ENCODE results near the gene KIFC1. TPM values are rescaled to one million over a fixed set of nuclear protein-coding genes. Genes with fewer than 3 reads are reported as not detected.
A peak's percentile ranks its signal among the peaks of the same experiment; 100 is the strongest.

KIFC1 gene
- total RNA-seq, 1 experiment from 2014 or later: 140 TPM

GRCh38 chr6:33417903-33418689 is 26.5 kb downstream of the KIFC1 start, which contains the start of gene CUTA:
Gene CUTA (minus strand): TSS chr6:33418107. CDS start chr6:33418000, 107 bp downstream.
- DNase-seq: peak; percentile 100
- Mint-ChIP-seq H3K36me3 (ENCODE audit: insufficient read depth, unreplicated experiment) (peaks cover 52% of the 10 kb centered on the region), H3K9me3 (ENCODE audit: low read depth, unreplicated experiment) (no peaks in the 10 kb centered on the region), H3K4me1 (ENCODE audit: low read depth, unreplicated experiment) (peaks cover 25% of the 10 kb centered on the region), H3K4me3 (ENCODE audit: low read depth, unreplicated experiment) (peak within 1 kb of the TSS; percentile 90), H3K27me3 (ENCODE audit: unreplicated experiment) (peaks cover 32% of the 10 kb centered on the region), H3K27ac (ENCODE audit: unreplicated experiment) (peak within 1 kb of the TSS; percentile 98)
- TF ChIP-seq, protein P1, sequence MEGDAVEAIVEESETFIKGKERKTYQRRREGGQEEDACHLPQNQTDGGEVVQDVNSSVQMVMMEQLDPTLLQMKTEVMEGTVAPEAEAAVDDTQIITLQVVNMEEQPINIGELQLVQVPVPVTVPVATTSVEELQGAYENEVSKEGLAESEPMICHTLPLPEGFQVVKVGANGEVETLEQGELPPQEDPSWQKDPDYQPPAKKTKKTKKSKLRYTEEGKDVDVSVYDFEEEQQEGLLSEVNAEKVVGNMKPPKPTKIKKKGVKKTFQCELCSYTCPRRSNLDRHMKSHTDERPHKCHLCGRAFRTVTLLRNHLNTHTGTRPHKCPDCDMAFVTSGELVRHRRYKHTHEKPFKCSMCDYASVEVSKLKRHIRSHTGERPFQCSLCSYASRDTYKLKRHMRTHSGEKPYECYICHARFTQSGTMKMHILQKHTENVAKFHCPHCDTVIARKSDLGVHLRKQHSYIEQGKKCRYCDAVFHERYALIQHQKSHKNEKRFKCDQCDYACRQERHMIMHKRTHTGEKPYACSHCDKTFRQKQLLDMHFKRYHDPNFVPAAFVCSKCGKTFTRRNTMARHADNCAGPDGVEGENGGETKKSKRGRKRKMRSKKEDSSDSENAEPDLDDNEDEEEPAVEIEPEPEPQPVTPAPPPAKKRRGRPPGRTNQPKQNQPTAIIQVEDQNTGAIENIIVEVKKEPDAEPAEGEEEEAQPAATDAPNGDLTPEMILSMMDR (IDR thresholded peaks at IDR 0.05; ENCODE audit: unreplicated experiment): peak; percentile 67
- CTCF ChIA-PET: interaction anchor here (0.6 to 1.6 kb wide), 4 partner anchors 21 to 415 kb away, joined by 3 to 4 read pairs (median 4); partner anchors contain the start of gene BAK1
- BruUV-seq (replicated peaks): TSS peak; percentile 59
- intact Hi-C loops (cut with micrococcal nuclease; ENCODE audit: unreplicated experiment): no loop called here

DNA sequence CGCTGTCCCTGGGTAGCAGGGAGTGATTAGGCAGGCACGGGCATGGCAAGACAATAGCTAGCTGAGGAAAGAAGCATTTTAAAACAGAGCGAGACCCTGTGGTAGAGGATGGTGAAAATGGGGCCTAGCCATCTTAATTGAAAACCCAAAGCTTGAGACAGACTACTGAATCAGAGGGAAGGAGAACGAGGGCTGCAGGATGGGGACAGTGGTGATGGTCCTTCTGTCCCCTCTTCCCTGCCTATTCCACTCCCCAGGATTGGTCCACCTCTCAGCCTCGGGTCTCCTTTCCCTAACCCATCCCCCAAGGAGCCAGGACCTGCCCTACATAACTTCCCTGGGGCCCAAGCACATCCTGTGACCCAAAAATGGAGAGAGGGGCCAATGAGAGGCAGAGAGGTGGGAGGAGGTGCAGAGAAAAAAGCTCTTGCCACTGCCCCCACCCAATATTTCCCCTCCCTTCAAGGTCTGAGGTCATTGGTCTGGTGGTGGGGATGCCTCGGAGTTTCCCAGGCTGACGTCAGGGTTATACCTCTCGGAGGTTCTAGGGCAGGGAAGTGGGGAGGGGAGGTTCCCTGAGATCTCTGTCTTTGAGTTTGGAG is 27.2 kb downstream of the KIFC1 start:
- Mint-ChIP-seq H3K4me3 (ENCODE audit: low read depth, unreplicated experiment) (peak overlapping the region; percentile 90), H3K36me3 (ENCODE audit: insufficient read depth, unreplicated experiment) (peaks cover 46% of the 10 kb centered on the region), H3K27me3 (ENCODE audit: unreplicated experiment) (peaks cover 39% of the 10 kb centered on the region), H3K9me3 (ENCODE audit: low read depth, unreplicated experiment) (no peaks in the 10 kb centered on the region), H3K27ac (ENCODE audit: unreplicated experiment) (peak overlapping the region; percentile 98), H3K4me1 (ENCODE audit: low read depth, unreplicated experiment) (peaks cover 27% of the 10 kb centered on the region)
- TF ChIP-seq, protein P1 (IDR thresholded peaks at IDR 0.05; ENCODE audit: unreplicated experiment): peak; percentile 3
- no peak for DNase-seq
- BruUV-seq (replicated peaks): no TSS peak
- intact Hi-C loops (cut with micrococcal nuclease; ENCODE audit: unreplicated experiment): no loop called here
- CTCF ChIA-PET: interaction anchor here (0.6 to 1.6 kb wide), 4 partner anchors 21 to 416 kb away, joined by 3 to 4 read pairs (median 4); partner anchors contain the start of gene BAK1

DNA sequence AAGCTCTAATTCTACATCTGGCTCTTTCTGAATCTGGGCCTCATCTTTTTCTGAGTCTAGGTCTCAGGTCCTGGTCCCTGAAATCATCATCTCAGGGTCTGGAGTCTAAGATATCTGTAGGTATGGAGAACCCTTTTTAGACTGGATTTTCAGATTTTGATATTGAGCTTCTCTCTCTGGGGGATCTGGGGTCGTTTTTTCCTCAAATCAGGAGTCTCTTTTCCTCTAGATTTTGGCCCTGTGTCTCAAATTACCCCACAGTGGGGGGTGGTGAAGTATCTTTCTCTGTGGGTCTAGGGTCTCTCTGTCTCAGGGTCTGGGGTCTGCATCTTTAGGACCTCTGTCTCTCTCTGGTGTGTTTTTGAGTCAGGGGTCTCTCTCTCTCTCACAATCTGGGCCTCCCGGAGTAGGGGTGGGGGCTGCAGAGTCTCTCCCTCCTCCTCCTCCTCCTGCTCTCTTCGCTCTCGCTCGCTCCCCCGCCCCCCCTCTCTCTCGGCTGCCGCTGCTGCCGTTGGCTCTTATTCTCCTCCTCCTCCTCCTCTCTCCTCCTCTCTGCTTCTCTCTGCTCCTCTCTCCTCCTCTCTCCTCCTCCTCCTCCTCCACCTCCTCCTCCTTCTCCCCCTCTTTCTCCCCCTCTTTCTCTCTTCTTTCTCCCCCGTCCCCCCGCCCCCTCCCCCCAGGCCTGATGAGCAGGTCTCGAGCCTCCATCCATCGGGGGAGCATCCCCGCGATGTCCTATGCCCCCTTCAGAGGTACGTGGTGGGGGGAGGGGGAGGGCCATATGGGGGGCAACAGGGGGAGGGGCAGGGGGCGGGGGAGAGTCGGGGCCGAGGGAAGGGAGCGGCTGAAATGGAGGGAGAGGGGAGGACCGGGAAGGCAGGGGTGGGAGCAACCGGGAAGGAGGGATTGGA is 28.2 kb downstream of the KIFC1 start, which contains the start of gene SYNGAP1:
Gene SYNGAP1 (plus strand): TSS at position 486 of the 911 bp plus-strand sequence. CDS start 200 bp downstream, at position 686.
- peaks cover 39% of the 10 kb centered on the region for H3K27me3 Mint-ChIP-seq (ENCODE audit: unreplicated experiment)
- H3K4me1 Mint-ChIP-seq (ENCODE audit: low read depth, unreplicated experiment): peaks cover 38% of the 10 kb centered on the region
- TF ChIP-seq, protein P1 (IDR thresholded peaks at IDR 0.05; ENCODE audit: unreplicated experiment): no peak
- H3K9me3 Mint-ChIP-seq (ENCODE audit: low read depth, unreplicated experiment): no peaks in the 10 kb centered on the region
- DNase-seq: no peak
- no TSS peak for BruUV-seq (replicated peaks)
- no peak within 1 kb of the TSS for H3K4me3 Mint-ChIP-seq (ENCODE audit: low read depth, unreplicated experiment)
- peaks cover 44% of the 10 kb centered on the region for H3K36me3 Mint-ChIP-seq (ENCODE audit: insufficient read depth, unreplicated experiment)
- CTCF ChIA-PET: interaction anchor here (0.7 kb wide), 1 partner anchor 307 kb away, joined by 4 read pairs; no protein-coding TSS in a partner anchor
- peak within 1 kb of the TSS; percentile 30 for H3K27ac Mint-ChIP-seq (ENCODE audit: unreplicated experiment)
- intact Hi-C loops (cut with micrococcal nuclease; ENCODE audit: unreplicated experiment): no loop called here

Data from Calu3 (cell line).